HepG2 (cell line): Measurements from ENCODE around the gene SCAPER. TPM values are rescaled to one million over a fixed set of nuclear protein-coding genes. Genes with fewer than 3 reads are reported as not detected.

Experiments
- EP300 ChIP-seq, 3 experiments: sonication (generic) in 1 of 3; formaldehyde crosslinking in 1 of 3; IDR thresholded peaks; 2 replicates each; pipeline versions ENCODE4 v1.5.1 to v1.6.1; 2011 to 2020; ENCODE audit warnings: low read depth in 2 of 3, low read length in 2 of 3, borderline replicate concordance in 1 of 3, improper control_type of control experiment in 1 of 3, mild to moderate bottlenecking in 1 of 3, missing genetic modification reagents in 1 of 3, moderate library complexity in 1 of 3
- GABPA ChIP-seq, 2 experiments: IDR thresholded peaks; 2 replicates each; pipeline ENCODE4 v1.6.1; 2011 to 2016; ENCODE audit warnings: low read depth in 2 of 2, low read length in 1 of 2, missing biosample characterization in 1 of 2, missing genetic modification characterization in 1 of 2
- IKZF5 ChIP-seq: IDR thresholded peaks from 2 replicates; pipeline ENCODE4 v1.6.1; 2018; ENCODE audit warnings: missing genetic modification reagents, mild to moderate bottlenecking, missing compliant biosample characterization
- IRF9 ChIP-seq: sonication (generic); formaldehyde crosslinking; IDR thresholded peaks from 2 replicates; pipeline ENCODE4 v1.8.0; 2022; ENCODE audit warnings: missing genetic modification reagents, mild to moderate bottlenecking, borderline replicate concordance
- NFE2 ChIP-seq: sonication (generic); formaldehyde crosslinking; IDR thresholded peaks from 2 replicates; pipeline ENCODE4 v1.4.0; 2020; ENCODE audit warnings: missing genetic modification reagents
- NONO ChIP-seq, 2 experiments: fragments of 450-650 bp in 1 of 2; sonication (generic) in 1 of 2; formaldehyde crosslinking in 1 of 2; IDR thresholded peaks in 1 of 2; conservative IDR thresholded peaks in 1 of 2; 2 replicates each; pipeline versions ENCODE4 v1.6.1 to v1.8.0; 2017 to 2022; ENCODE audit warnings: mild to moderate bottlenecking in 1 of 2, missing genetic modification reagents in 1 of 2, moderate library complexity in 1 of 2
- PHF21A ChIP-seq: sonication (generic); formaldehyde crosslinking; IDR thresholded peaks from 2 replicates; pipeline ENCODE4 v1.5.0; 2020; ENCODE audit warnings: mild to moderate bottlenecking, missing genetic modification reagents
- PHF8 ChIP-seq: sonication (generic); formaldehyde crosslinking; IDR thresholded peaks from 2 replicates; pipeline ENCODE4 v1.5.0; 2020; ENCODE audit warnings: missing genetic modification reagents
- REPIN1 ChIP-seq: sonication (generic); formaldehyde crosslinking; IDR thresholded peaks from 2 replicates; pipeline ENCODE4 v1.8.0; 2022; ENCODE audit warnings: missing genetic modification reagents, low read depth, mild to moderate bottlenecking, borderline replicate concordance
- SOX6 ChIP-seq, 2 experiments: fragments of 450-650 bp in 1 of 2; sonication (generic) in 1 of 2; formaldehyde crosslinking in 1 of 2; IDR thresholded peaks; 2 replicates each; pipeline versions ENCODE4 v1.4.0 to v1.6.1; 2017 to 2020; ENCODE audit warnings: antibody characterized with exemption in 1 of 2, mild to moderate bottlenecking in 1 of 2, missing genetic modification reagents in 1 of 2
- ZBTB3 ChIP-seq: sonication (generic); formaldehyde crosslinking; IDR thresholded peaks from 2 replicates; pipeline ENCODE4 v1.4.0; 2020; ENCODE audit warnings: low read depth, mild to moderate bottlenecking, moderate library complexity, missing genetic modification reagents, borderline replicate concordance
- ZNF350 ChIP-seq: sonication (generic); formaldehyde crosslinking; IDR thresholded peaks from 2 replicates; pipeline ENCODE4 v1.4.0; 2020; ENCODE audit warnings: mild to moderate bottlenecking, low read depth, missing genetic modification reagents, borderline replicate concordance
- ZNF407 ChIP-seq: sonication (generic); formaldehyde crosslinking; IDR thresholded peaks from one replicate; pipeline ENCODE4 v1.5.1; 2020; ENCODE audit warnings: mild to moderate bottlenecking, missing genetic modification reagents; ENCODE audit errors: not compliant biosample characterization
- ZNF772 ChIP-seq: sonication (generic); formaldehyde crosslinking; IDR thresholded peaks from 2 replicates; pipeline ENCODE4 v1.5.0; 2020; ENCODE audit warnings: mild to moderate bottlenecking, missing genetic modification reagents
- ZSCAN12 ChIP-seq: sonication (generic); formaldehyde crosslinking; IDR thresholded peaks from 2 replicates; pipeline ENCODE4 v1.9.0; 2021; ENCODE audit warnings: mild to moderate bottlenecking, missing genetic modification reagents
- ZSCAN29 ChIP-seq: sonication (generic); formaldehyde crosslinking; conservative IDR thresholded peaks from 2 replicates; pipeline ENCODE4 v1.4.0; 2020; ENCODE audit warnings: mild to moderate bottlenecking, missing genetic modification reagents
- polyA plus RNA-seq, 8 experiments: library from polyadenylated mRNA; depleted of rRNA in 3 of 8; stranded (reverse) in 7 of 8; unstranded in 1 of 8; fragments of >200 nt; fragmentation: Illumina TruSeq in 4 of 8; extraction: Trizol in 4 of 8; gene quantifications; 2 replicates each; pipeline versions ENCODE4 v1.2.1 to v1.2.3, GENCODE V29; 2011 to 2016; ENCODE audit warnings: low read depth in 4 of 8, missing spikeins in 1 of 8, mixed read lengths in 1 of 8; ENCODE audit not compliant: insufficient read depth in 1 of 8
- total RNA-seq, 5 experiments: library from RNA; depleted of rRNA; stranded (reverse); fragments of >200 nt; fragmentation: Illumina TruSeq; extraction: Trizol; gene quantifications; 2 replicates each; pipeline ENCODE4 v1.2.3, GENCODE V29; 2016; ENCODE audit warnings: low read depth in 1 of 5

Gene SCAPER
- total and polyA plus RNA-seq, 2 of the 13 experiments (the other 11 are each of a cell fraction or from before 2014, with no cell fraction given) = 4.3 to 10.5 TPM

- TF ChIP-seq IKZF5 (CRISPR knock-in tag) (peak; percentile 76), ZNF407 (CRISPR knock-in tag) (no peak), NFE2 (CRISPR knock-in tag) (no peak), GABPA (IDR thresholded peaks at IDR 0.05; ENCODE audit: low read depth, low read length) (no peak), GABPA (CRISPR knock-in tag; IDR thresholded peaks at IDR 0.05; ENCODE audit: low read depth) (peak; percentile 45; the same call in 1 of the 2 replicates), NONO (IDR thresholded peaks at IDR 0.05) (no peak), NONO (CRISPR knock-in tag; conservative IDR thresholded peaks at IDR 0.05) (peak; percentile 72; the same call in 1 of the 2 replicates), ZSCAN29 (CRISPR knock-in tag) (0 out of 2 replicates have a peak, but pooled peaks have one; percentile 36), ZBTB3 (CRISPR knock-in tag) (no peak), PHF21A (CRISPR knock-in tag) (peak; percentile 88), ZNF350 (peak; percentile 79; the same call in 1 of the 2 replicates), ZSCAN12 (CRISPR knock-in tag) (no peak), PHF8 (CRISPR knock-in tag) (peak; percentile 66), IRF9 (CRISPR knock-in tag) (peak; percentile 80; the same call in 1 of the 2 replicates), REPIN1 (CRISPR knock-in tag) (peak; percentile 73; the same call in 1 of the 2 replicates), ZNF772 (no peak), SOX6 (IDR thresholded peaks at IDR 0.05) (no peak), SOX6 (CRISPR knock-in tag; IDR thresholded peaks at IDR 0.05) (peak; percentile 97), EP300 (IDR thresholded peaks at IDR 0.05; ENCODE audit: low read depth in 2 of 2, low read length in 2 of 2) (peak in 1 of 2 experiments; percentile 38; a peak in 1 of 4 replicates), EP300 (CRISPR knock-in tag; IDR thresholded peaks at IDR 0.05; ENCODE audit: borderline replicate concordance) (no peak)
Observed at GRCh38 chr15:76336254-76337058, 568.7 kb downstream of the SCAPER start, which contains the start of gene ISL2 (continued).
